Stimulated activated CD4-positive, alpha-beta T cell treated with anti-CD3 and anti-CD28 coated beads, Interleukin-12 subunit alpha, Interleukin-12 subunit beta, amount 100 ng/mL, for 4 hours (primary cell): ENCODE data around the gene ARHGAP26.

Experiments used
- DNase-seq: peaks from one replicate; pipeline ENCODE4 v3.0.0-alpha.2; 2020

ARHGAP26 gene

GRCh38 chr5:143051244-143052058 lies 281.3 kb downstream of the ARHGAP26 start:
- no peak for DNase-seq

GRCh38 chr5:143052967-143053682 lies 282.9 kb downstream of the ARHGAP26 start:
- DNase-seq = no peak

- no peak for DNase-seq
Measured at GRCh38 chr5:143053780-143054179, 283.6 kb downstream of the ARHGAP26 start.

- DNase-seq = no peak
Measured at GRCh38 chr5:143054480-143054941, 284.3 kb downstream of the ARHGAP26 start.

- no peak for DNase-seq
Measured at GRCh38 chr5:143055596-143056338, 285.6 kb downstream of the ARHGAP26 start.

GRCh38 chr5:143056339-143056704 lies 286.1 kb downstream of the ARHGAP26 start:
- no peak for DNase-seq

- no peak for DNase-seq
Measured at GRCh38 chr5:143056792-143057579, 286.8 kb downstream of the ARHGAP26 start.

GRCh38 chr5:143057580-143057999 lies 287.4 kb downstream of the ARHGAP26 start:
- no peak for DNase-seq

- no peak for DNase-seq
Measured at GRCh38 chr5:143059355-143059754, 289.2 kb downstream of the ARHGAP26 start.

- DNase-seq = no peak
Measured at GRCh38 chr5:143059976-143060765, 290.0 kb downstream of the ARHGAP26 start.

GRCh38 chr5:143061161-143061945 lies 291.2 kb downstream of the ARHGAP26 start:
- DNase-seq = no peak

- no peak for DNase-seq
Measured at GRCh38 chr5:143062379-143062778, 292.2 kb downstream of the ARHGAP26 start.

- DNase-seq = no peak
Measured at GRCh38 chr5:143063175-143063970, 293.2 kb downstream of the ARHGAP26 start.

GRCh38 chr5:143064218-143064641 lies 294.1 kb downstream of the ARHGAP26 start:
- no peak for DNase-seq

GRCh38 chr5:143064676-143065075 lies 294.5 kb downstream of the ARHGAP26 start:
- DNase-seq = no peak

- no peak for DNase-seq
Measured at GRCh38 chr5:143065185-143065965, 295.2 kb downstream of the ARHGAP26 start.

- no peak for DNase-seq
Measured at GRCh38 chr5:143065996-143066522, 295.9 kb downstream of the ARHGAP26 start.

GRCh38 chr5:143066556-143067281 lies 296.5 kb downstream of the ARHGAP26 start:
- DNase-seq = peak; percentile 35
